Aorta (tissue), 5 donors: ENCODE measurements around the gene ILK. TPM values are rescaled to one million over a fixed set of nuclear protein-coding genes. Genes with fewer than 3 reads are reported as not detected.
A peak's percentile ranks its signal among the peaks of the same experiment; 100 is the strongest.

Experiments
- ATAC-seq: fragments of 200-7000 bp; cut with Tn5 transposase; one replicate; pipeline ENCODE4 v1.9.1; 2022; ENCODE audit warnings: moderate library complexity; ENCODE audit not compliant: low FRiP score
- DNase-seq, 2 donors: peaks; one replicate each; pipeline ENCODE4 v3.0.0-alpha.2; 2020
- H3K27ac ChIP-seq, 2 donors: one replicate each; pipeline ENCODE4 v1.5.1; 2013; ENCODE audit warnings: low read length in 2 of 2, mild to moderate bottlenecking in 2 of 2, moderate library complexity in 2 of 2, control low read depth in 1 of 2, inconsistent platforms in 1 of 2, low read depth in 1 of 2
- H3K27me3 ChIP-seq, 2 donors: one replicate each; pipeline ENCODE4 v1.6.1; 2013; ENCODE audit warnings: control low read depth in 1 of 2, low read length in 1 of 2, mild to moderate bottlenecking in 1 of 2, moderate library complexity in 1 of 2; ENCODE audit not compliant: insufficient read depth in 2 of 2, control insufficient read depth in 1 of 2
- H3K36me3 ChIP-seq, 2 donors: one replicate each; pipeline ENCODE4 v1.6.1; 2013; ENCODE audit warnings: control low read depth in 1 of 2, low read length in 1 of 2, mild to moderate bottlenecking in 1 of 2; ENCODE audit not compliant: insufficient read depth in 2 of 2, control insufficient read depth in 1 of 2
- H3K4me1 ChIP-seq, 2 donors: one replicate each; pipeline ENCODE4 v1.6.1; 2013; ENCODE audit warnings: low read length in 2 of 2, control low read depth in 1 of 2, mild to moderate bottlenecking in 1 of 2, moderate library complexity in 1 of 2; ENCODE audit not compliant: insufficient read depth in 2 of 2, control insufficient read depth in 1 of 2
- H3K4me3 ChIP-seq, 2 donors: one replicate each; pipeline ENCODE4 v1.5.1; 2013; ENCODE audit warnings: low read length in 2 of 2, control low read depth in 1 of 2, mild to moderate bottlenecking in 1 of 2
- H3K9me3 ChIP-seq: one replicate; pipeline ENCODE4 v1.6.1; 2013; ENCODE audit warnings: mild to moderate bottlenecking, low read length; ENCODE audit not compliant: control insufficient read depth
- WGBS, 2 donors: extraction: QIAGEN DNeasy Blood & Tissue Kit; methylation state at CpG; one replicate each; pipeline ENCODE4 v1.1.7; 2013; 5-methylcytosine and 5-hydroxymethylcytosine counted together
- intact Hi-C, 2 donors: fragments of 100-400 bp; cut with DNase I; formaldehyde crosslinking; loops; one replicate each; pipeline versions ENCODE4 v1.14.2 to v1.15.0; 2022
- polyA plus RNA-seq, 2 donors: library from polyadenylated mRNA; stranded (reverse); fragments of 200-250 nt; gene quantifications; one replicate each; pipeline ENCODE4 v1.2.3, GENCODE V29; 2013
- total RNA-seq, 2 donors: library from RNA; stranded (reverse); fragmentation: NEBNext Ultra II Directional; extraction: Animal tissue kit (Norgen Biotek cat#: 25700); gene quantifications; one replicate each; pipeline ENCODE4 v1.2.1, GENCODE V29; 2021
- donor health status: healthy with polysubstance abuse.
- donor health status: Bipolar disorder and iron deficiency.
- donor health status: DM: no; HTN: no; CAD: no.
- donor health status: DM: no; HTN: no; CAD: no.
- donor health status: DM: yes; HTN: yes; CAD: no.

ILK gene
- total and polyA plus RNA-seq, 4 donors, result 287 to 562 (median 431) TPM

DNA sequence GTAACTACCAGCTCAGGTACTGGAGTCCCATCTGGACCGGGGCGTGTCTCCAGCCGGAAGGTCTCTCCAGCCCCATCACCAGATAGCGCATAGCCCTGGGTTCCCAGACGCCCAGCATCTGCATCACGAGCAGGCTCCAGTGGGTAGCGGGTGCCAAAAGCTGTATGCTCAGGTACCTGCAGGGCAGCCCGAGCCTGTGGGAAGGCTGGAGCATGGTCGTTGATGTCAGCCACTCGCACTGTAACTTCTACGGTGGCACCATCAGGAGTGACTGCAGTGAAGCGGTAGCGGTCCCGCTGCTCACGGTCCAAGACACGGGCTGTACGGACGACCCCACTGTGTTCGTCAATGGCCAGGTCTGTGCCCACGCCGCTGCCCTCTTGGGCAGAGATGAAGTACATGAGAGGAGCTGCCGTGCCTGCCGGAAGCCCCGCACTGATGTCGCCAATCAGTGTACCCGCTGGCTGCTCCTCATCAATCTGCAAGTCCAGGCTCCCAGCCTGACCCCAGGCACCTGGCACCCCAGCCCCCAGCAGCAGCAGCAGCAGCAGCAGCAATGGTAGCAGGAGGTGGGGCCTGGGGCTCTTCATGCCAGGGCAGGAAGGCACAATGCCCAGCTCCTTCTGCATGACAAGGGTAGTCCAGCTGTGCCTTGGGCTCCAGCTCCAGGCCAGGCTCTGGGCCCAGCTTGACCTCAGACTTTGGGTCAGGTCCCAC, 37.6 kb downstream of the ILK start:
- Histone ChIP-seq H3K27me3 (no peaks in the 10 kb centered on the region), H3K4me1 (no peaks in the 10 kb centered on the region), H3K4me3 (no peak overlapping the region), H3K27ac (no peak overlapping the region), H3K9me3 (no peaks in the 10 kb centered on the region), H3K36me3 (no peaks in the 10 kb centered on the region)
- no peak for DNase-seq
- no peak for ATAC-seq
- WGBS, 2 donors, result 92 to 94% methylated on average over 26 of the region's 26 CpGs
- intact Hi-C loops, result no loop called here

DNA sequence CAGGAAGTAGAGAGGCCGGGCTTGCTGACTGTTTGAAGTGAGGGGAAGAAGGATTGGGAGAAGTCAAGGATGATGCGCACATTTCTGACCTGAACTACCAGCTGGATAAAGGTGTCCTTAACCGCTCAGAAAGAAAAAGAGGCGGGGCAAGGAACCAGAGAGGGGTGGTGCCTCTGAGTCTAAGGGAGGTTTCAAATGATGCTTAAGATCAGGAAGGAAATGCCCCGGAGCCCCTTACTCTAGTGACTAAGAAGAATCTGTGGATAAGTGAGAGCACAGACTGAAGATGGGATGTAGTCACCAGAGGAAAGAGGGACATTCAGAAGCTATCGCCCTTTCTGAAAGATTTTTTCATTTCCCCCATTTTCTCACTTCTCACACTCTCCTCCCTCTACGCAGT, 39.4 kb downstream of the ILK start:
- Histone ChIP-seq H3K27me3 (no peaks in the 10 kb centered on the region), H3K36me3 (no peaks in the 10 kb centered on the region), H3K27ac (no peak overlapping the region), H3K9me3 (no peaks in the 10 kb centered on the region), H3K4me1 (no peaks in the 10 kb centered on the region), H3K4me3 (no peak overlapping the region)
- WGBS, 2 donors, result 92 to 93% methylated on average over 7 of the region's 7 CpGs
- no peak for ATAC-seq
- DNase-seq, result no peak
- intact Hi-C loops, result no loop called here

DNA sequence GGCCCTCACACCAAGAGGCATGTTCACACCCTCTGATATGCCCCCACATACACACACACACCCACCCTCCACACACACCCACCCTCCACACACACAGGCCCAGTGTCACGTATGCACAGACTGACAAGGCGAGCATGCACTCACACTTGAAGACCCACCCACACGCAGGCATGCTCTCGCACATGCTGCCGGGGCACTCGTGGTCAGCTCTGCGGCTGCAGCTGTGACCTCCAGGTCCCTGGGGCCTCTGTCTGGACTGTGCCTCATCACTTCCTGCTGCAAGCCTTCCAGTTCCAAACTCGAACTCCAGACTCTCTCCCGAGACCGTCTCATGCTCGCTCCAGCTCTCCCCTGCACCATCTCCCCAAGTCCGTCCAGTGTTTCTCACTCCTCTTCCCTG, 42.5 kb downstream of the ILK start:
- intact Hi-C loops, result no loop called here
- no peaks in the 10 kb centered on the region for H3K9me3 ChIP-seq
- ATAC-seq, result peak; percentile 52
- H3K27ac ChIP-seq, result no peak overlapping the region
- no peaks in the 10 kb centered on the region for H3K36me3 ChIP-seq
- H3K27me3 ChIP-seq, result no peaks in the 10 kb centered on the region
- H3K4me3 ChIP-seq, result no peak overlapping the region
- 15 to 22% methylated on average over 12 of the region's 12 CpGs for WGBS, 2 donors
- peak in 1 of 2 donors; percentile 90 for DNase-seq
- no peaks in the 10 kb centered on the region for H3K4me1 ChIP-seq

DNA sequence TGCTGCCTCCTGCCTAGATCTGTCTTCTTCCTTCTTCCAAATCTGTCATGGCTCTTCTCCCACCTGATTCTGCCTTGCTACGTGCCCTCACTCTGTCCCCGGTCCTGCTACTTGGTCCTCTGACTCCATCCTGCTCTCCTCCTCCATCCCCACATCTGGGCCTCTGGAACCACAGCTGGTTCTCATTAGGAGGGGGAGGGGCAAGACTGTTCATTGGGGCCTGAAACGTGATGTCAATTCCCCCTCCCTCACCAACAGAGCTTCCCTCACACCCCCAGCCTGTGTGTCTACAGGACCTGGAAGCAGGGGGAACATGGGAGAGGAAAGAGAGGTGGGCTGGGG, 43.0 kb downstream of the ILK start:
- Histone ChIP-seq H3K27me3 (no peaks in the 10 kb centered on the region), H3K4me3 (no peak overlapping the region), H3K9me3 (no peaks in the 10 kb centered on the region), H3K4me1 (no peaks in the 10 kb centered on the region), H3K27ac (no peak overlapping the region), H3K36me3 (no peaks in the 10 kb centered on the region)
- DNase-seq (no peak), ATAC-seq (peak; percentile 20)
- WGBS, 2 donors, result 29 to 36% methylated on average over 3 of the region's 3 CpGs
- intact Hi-C loops, result no loop called here

DNA sequence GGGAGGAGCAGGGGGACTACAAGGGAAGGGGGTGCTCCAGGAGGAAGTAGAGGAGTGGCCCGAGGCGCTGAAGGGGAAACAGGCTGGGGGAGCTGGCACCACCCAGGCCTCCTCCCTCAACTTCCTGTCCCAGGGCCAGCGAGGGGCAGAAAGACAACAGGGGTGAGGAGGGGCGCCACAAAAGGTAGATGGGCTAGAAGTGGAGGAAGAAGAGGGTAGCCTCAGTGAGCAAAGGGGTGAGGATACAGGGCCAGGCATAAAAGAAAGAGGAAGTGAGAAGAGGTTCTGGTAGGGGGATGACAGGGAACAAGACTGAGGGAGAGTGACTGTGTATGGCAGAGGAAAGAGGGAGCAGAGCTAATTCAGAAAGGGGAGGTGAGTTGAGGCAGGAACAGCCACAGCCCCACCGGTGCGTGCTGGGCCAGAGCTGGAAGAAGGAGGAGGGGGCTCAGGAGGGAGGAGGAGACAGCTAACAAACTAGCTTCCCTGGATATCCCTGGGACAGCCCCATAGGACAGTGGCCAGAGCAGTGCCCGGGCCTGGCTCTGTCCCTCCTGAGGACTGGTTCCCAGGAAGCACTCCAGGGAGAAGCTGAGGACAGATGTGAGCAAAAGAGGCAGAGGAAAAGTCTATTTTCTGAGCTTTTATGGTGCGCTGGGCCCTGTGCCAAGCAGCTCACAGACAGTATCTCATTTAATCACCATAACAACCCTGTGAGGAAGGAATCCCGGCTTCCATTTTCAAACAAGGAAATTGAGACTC, 43.5 kb downstream of the ILK start:
- peak overlapping the region in 1 of 2 donors; percentile 22 for H3K27ac ChIP-seq
- 18 to 29% methylated on average over 9 of the region's 9 CpGs for WGBS, 2 donors
- H3K27me3 ChIP-seq, result no peaks in the 10 kb centered on the region
- DNase-seq (no peak), ATAC-seq (peak; percentile 13)
- H3K36me3 ChIP-seq, result no peaks in the 10 kb centered on the region
- intact Hi-C loops, result no loop called here
- no peaks in the 10 kb centered on the region for H3K4me1 ChIP-seq
- no peak overlapping the region for H3K4me3 ChIP-seq
- no peaks in the 10 kb centered on the region for H3K9me3 ChIP-seq

DNA sequence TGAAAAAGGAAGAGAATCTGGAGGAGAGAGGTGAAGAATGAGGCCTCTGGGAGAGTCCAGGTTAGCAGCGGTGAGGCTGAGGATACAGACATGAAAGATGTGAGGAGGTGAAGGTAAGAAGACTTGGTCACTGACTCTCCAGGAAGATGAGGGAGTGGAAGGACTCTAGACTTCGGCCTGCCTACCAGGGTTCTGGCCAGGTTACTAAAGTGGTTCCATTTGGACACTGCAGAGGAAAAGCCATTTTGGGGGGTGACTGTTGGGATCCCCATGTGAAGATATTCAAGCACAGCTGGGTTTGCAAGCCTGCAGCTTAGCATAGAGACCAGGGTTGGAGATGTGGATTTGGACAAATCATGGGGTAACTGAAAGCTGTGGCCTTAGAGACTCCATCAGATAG, 44.3 kb downstream of the ILK start:
- intact Hi-C loops, result no loop called here
- no peak for ATAC-seq
- Histone ChIP-seq H3K4me1 (no peaks in the 10 kb centered on the region), H3K4me3 (no peak overlapping the region), H3K36me3 (no peaks in the 10 kb centered on the region), H3K9me3 (no peaks in the 10 kb centered on the region), H3K27me3 (no peaks in the 10 kb centered on the region), H3K27ac (no peak overlapping the region)
- 86 to 93% methylated on average over 2 of the region's 2 CpGs for WGBS, 2 donors
- DNase-seq, result no peak

DNA sequence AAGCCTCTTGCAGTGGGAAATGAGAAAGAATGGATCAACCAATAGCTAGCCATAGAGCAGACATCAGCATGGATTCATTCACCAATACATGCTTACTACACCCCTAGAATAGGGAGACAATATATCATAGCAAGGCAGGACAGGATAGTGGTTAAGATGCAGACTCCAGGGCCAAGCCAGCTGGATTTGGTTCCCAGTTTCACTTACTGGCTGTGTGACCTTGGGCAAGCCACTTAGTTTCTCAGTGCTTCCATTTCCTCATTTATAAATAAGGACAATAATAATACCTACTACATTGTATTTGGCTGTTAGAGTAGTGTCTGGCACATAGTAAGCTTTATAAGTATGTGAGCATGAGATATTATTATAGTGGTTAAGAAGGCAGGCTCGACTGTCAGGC, 44.9 kb downstream of the ILK start:
- Histone ChIP-seq H3K9me3 (no peaks in the 10 kb centered on the region), H3K4me1 (no peaks in the 10 kb centered on the region), H3K27ac (no peak overlapping the region), H3K4me3 (no peak overlapping the region), H3K27me3 (no peaks in the 10 kb centered on the region), H3K36me3 (no peaks in the 10 kb centered on the region)
- WGBS, 2 donors, result 20 to 31% methylated on average over 1 of the region's 1 CpG
- ATAC-seq, result no peak
- intact Hi-C loops, result no loop called here
- no peak for DNase-seq

DNA sequence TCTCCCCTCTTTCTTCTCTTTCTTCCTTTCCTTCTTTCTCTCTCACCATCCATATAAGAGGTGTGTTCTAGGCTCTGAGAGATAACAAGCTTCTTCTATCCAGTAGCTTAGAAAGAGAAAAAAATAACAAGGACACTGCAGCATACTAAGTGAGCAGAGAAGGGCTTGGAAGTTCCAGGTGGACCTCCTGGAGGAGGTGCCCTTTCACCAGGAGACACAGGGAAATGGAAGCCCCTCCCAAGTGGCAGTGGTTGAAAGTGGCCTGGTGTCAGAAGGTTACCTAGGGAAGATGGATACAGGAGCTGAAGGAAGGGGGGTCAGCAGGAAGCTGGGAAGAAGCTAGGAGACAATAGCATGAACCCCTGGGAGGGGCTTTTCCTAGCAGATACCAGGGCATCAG, 46.5 kb downstream of the ILK start:
- no peak overlapping the region for H3K27ac ChIP-seq
- H3K4me1 ChIP-seq, result peaks cover 0 to 4% of the 10 kb centered on the region in 2 donors
- no peaks in the 10 kb centered on the region for H3K9me3 ChIP-seq
- H3K4me3 ChIP-seq, result no peak overlapping the region
- intact Hi-C loops, result no loop called here
- ATAC-seq (no peak), DNase-seq (no peak)
- H3K27me3 ChIP-seq, result no peaks in the 10 kb centered on the region
- H3K36me3 ChIP-seq, result no peaks in the 10 kb centered on the region

DNA sequence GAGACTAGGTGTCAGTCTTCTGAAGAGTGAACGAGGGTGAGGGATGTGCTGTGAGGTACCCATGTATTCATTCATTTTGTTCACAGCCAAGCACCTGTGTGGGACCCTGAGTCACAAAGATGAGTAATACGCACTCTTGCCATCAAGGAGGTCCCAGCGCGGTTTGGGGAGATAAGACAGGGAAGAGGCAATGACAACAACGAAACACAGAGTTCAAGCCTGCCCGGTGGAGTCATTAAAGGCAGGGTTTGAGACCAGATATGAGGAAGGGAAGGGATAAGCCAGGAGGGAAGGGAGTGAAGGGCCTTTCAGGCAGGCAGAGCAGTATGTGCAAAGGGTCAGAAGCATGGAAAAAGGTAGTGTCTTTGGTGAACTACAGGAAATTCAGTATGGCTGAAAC, 47.4 kb downstream of the ILK start:
- H3K4me3 ChIP-seq, result no peak overlapping the region
- H3K4me1 ChIP-seq, result peaks cover 0 to 4% of the 10 kb centered on the region in 2 donors
- WGBS, 2 donors, result 57 to 66% methylated on average over 6 of the region's 6 CpGs
- no peaks in the 10 kb centered on the region for H3K9me3 ChIP-seq
- no peaks in the 10 kb centered on the region for H3K36me3 ChIP-seq
- no peak for ATAC-seq
- intact Hi-C loops, result no loop called here
- H3K27me3 ChIP-seq, result no peaks in the 10 kb centered on the region
- DNase-seq, result no peak
- no peak overlapping the region for H3K27ac ChIP-seq
